Peyer's patch (tissue), 4 donors: Measurements from ENCODE around the gene KMT2B.

Source experiments
- POLR2A ChIP-seq, 2 donors: fragments of 450-650 bp; IDR thresholded peaks; one replicate each; pipeline ENCODE4 v1.5.1; 2017; ENCODE audit warnings: antibody characterized with exemption in 2 of 2, mild to moderate bottlenecking in 2 of 2, moderate library complexity in 2 of 2
- TF ChIP-seq, protein P1 (sequence below), 6 experiments: fragments of 450-650 bp in 4 of 6; fragments of 200-600 bp in 2 of 6; sonication (generic) in 1 of 6; IDR thresholded peaks; one replicate each; pipeline ENCODE4 v1.5.1; 2017 to 2019; ENCODE audit warnings: antibody characterized with exemption in 6 of 6, mild to moderate bottlenecking in 3 of 6, moderate library complexity in 1 of 6

DNA sequence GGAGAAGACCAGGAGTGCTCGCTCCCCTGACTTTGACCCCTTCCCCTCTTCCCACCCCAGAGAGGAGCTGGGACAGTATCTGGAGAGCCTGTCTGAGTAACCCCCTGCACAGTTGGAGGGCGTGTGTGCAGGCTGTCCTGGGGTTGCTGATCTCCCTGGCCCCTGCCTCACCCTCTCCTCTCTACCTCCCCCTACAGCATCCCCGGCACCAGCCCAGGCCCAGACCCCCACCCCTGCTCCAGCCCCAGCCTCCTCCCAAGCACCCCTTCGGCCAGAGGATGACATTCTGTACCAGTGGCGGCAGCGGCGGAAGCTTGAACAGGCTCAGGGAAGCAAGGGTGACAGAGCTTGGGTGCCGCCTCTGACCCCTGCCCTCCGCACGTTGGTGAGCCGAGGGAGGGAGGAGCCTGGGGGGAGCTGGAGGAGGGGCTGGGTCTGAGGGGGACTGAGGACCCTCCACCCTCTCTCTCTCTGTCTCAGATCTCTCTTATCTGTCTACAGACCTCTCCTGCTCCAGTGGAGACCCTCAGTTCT lies 48.8 kb downstream of the KMT2B start:
- TF ChIP-seq, protein P1, sequence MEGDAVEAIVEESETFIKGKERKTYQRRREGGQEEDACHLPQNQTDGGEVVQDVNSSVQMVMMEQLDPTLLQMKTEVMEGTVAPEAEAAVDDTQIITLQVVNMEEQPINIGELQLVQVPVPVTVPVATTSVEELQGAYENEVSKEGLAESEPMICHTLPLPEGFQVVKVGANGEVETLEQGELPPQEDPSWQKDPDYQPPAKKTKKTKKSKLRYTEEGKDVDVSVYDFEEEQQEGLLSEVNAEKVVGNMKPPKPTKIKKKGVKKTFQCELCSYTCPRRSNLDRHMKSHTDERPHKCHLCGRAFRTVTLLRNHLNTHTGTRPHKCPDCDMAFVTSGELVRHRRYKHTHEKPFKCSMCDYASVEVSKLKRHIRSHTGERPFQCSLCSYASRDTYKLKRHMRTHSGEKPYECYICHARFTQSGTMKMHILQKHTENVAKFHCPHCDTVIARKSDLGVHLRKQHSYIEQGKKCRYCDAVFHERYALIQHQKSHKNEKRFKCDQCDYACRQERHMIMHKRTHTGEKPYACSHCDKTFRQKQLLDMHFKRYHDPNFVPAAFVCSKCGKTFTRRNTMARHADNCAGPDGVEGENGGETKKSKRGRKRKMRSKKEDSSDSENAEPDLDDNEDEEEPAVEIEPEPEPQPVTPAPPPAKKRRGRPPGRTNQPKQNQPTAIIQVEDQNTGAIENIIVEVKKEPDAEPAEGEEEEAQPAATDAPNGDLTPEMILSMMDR (IDR thresholded peaks at IDR 0.05): no peak
- TF ChIP-seq POLR2A (IDR thresholded peaks at IDR 0.05): no peak
